Endothelial cell of umbilical vein (primary cell): ENCODE data around the gene RNGTT.

Experiments used
- MAX ChIP-seq: IDR thresholded peaks from 2 replicates; pipeline ENCODE4 v1.6.1; 2011; ENCODE audit not compliant: insufficient read depth, insufficient read length
- POLR2A ChIP-seq: IDR thresholded peaks from 2 replicates; pipeline ENCODE4 v1.6.1; 2012; ENCODE audit warnings: low read depth, mild to moderate bottlenecking, control low read depth, low read length
- TF ChIP-seq, protein P1 (sequence below), 2 donors: IDR thresholded peaks; 1 replicate in 1 of 2; 2 replicates in 1 of 2; pipeline ENCODE4 v1.5.1; 2011; ENCODE audit warnings: low read length in 2 of 2, mild to moderate bottlenecking in 2 of 2, moderate library complexity in 2 of 2, control low read depth in 1 of 2, inconsistent platforms in 1 of 2, low read depth in 1 of 2; ENCODE audit not compliant: insufficient read depth in 1 of 2; ENCODE audit errors: extremely low read depth in 1 of 2

DNA sequence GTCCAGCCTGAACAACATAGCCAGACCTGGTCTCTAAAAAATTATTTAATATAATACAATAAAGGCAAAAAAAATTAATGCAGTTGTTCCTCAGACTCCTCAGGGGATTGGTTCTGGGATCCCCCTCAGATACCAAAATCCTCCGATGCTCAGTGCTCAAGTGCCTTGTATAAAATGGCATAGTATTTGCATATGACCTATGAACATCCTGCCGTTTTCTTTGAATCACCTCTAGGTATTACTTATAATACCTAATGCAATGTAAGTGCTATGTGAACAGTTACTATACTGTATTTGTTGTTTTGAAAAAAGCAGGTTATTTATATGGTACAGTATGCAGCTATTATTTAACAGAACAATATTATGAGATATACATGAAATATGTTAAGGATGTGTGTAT, 43.3 kb downstream of the RNGTT start:
- TF ChIP-seq MAX (no peak), POLR2A (no peak)
- TF ChIP-seq, protein P1, sequence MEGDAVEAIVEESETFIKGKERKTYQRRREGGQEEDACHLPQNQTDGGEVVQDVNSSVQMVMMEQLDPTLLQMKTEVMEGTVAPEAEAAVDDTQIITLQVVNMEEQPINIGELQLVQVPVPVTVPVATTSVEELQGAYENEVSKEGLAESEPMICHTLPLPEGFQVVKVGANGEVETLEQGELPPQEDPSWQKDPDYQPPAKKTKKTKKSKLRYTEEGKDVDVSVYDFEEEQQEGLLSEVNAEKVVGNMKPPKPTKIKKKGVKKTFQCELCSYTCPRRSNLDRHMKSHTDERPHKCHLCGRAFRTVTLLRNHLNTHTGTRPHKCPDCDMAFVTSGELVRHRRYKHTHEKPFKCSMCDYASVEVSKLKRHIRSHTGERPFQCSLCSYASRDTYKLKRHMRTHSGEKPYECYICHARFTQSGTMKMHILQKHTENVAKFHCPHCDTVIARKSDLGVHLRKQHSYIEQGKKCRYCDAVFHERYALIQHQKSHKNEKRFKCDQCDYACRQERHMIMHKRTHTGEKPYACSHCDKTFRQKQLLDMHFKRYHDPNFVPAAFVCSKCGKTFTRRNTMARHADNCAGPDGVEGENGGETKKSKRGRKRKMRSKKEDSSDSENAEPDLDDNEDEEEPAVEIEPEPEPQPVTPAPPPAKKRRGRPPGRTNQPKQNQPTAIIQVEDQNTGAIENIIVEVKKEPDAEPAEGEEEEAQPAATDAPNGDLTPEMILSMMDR (IDR thresholded peaks at IDR 0.05; ENCODE audit: extremely low read depth in 1 of 2, insufficient read depth in 1 of 2, low read depth in 1 of 2, low read length in 2 of 2), result no peak
